NCI-H128 (cell line): ENCODE measurements around the gene TMEM14B.
A peak's percentile ranks its signal among the peaks of the same experiment; 100 is the strongest.
"Not testable (repeated sequence)": the region's sequence is repeated elsewhere in the genome, so short reads cannot be mapped to it uniquely, and the experiment has no call there.

Source experiments
- DNase-seq: peaks from one replicate; lab custom pipeline; 2025; ENCODE audit not compliant: unreplicated experiment; lab: John Stamatoyannopoulos, UW

The TMEM14B gene

DNA sequence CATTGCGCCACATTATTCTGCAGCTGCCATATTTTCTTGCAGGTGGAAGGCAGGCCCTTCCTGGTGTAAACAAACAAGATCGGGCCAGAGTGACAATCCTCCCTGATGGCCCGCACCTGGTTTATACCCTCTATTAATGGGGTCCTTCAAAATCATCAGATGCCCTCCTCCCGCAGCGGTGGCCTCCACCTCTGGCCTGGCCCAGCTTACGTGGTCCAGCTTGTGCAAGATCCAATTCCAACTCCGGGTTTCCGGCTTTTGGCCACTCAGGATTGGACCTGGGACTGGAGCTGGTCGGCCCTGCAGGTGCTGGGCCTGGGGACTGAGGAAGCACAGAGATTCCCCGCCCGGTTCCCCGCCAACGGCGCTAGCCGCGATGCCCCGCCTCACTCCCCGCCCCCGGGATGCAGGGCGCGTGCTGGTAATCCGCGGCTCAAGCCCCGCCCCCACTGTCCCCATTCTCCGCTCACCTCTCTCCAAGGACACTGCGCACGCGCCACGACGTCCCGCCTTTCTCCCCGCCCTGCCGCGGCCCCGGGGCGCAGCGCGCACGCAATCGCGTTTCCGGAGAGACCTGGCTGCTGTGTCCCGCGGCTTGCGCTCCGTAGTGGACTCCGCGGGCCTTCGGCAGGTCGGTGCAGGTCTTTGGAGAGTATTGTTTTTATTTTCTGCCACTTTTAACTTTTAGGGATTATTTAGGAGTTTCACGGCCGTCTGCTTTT is at the start of gene TMEM14B:
TSS of gene TMEM14B (plus strand) at position 555 of the 722 bp plus-strand sequence. CDS start 1,441 bp downstream, outside the sequence.
- peak; percentile 99 for DNase-seq

DNA sequence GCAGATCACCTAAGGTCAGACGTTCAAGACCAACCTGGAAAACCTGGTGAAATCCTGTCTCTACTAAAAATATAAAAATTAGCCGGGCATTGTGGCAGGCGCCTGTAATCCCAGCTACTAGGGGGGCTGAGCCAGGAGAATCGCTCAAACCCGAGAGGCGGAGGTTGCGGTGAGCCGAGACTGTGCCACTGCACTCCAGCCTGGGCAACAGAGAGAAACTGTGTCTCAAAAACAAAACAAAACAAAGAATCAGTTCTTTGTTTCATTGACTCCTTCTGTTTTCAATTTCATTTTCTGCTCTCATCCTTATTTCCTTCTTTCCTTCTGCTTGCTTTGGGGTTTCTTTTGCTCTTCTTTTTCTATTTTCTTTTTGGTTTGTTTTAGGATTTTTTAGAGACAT is 33.6 kb upstream of the TMEM14B start:
- DNase-seq, result no peak

DNA sequence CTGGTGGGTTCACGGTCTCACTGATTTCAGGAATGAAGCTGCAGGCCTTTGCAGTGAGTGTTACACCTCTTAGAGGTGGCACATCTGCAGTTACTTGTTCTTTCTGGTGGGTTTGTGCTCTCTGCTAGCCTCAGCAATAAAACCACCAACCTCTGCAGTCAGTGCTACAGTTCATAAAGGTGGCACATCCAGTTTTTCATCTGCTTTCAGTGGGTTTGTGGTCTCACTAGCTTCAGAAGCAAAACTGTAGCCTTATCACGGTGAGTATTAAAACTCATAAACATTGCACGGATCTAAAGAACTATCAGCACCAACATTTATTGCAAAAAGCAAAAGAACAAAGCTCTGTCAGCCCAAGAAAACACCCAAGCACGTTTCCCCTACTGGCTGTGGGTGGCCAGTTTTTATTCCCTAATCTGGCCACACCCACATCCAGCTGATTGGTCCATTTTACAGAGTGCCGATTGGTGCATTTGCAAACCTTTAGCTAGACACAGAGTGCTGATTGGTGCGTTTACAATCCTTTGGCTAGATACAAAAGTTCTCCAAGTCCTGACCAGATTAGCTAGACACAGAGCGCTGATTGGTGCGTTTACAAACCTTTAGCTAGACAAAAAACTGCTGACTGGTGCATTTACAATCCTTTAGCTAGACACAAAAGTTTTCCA is 28.2 kb upstream of the TMEM14B start:
- DNase-seq, result no peak

- no peak for DNase-seq
Measured at GRCh38 chr6:10719964-10720264, 27.7 kb upstream of the TMEM14B start.

DNA sequence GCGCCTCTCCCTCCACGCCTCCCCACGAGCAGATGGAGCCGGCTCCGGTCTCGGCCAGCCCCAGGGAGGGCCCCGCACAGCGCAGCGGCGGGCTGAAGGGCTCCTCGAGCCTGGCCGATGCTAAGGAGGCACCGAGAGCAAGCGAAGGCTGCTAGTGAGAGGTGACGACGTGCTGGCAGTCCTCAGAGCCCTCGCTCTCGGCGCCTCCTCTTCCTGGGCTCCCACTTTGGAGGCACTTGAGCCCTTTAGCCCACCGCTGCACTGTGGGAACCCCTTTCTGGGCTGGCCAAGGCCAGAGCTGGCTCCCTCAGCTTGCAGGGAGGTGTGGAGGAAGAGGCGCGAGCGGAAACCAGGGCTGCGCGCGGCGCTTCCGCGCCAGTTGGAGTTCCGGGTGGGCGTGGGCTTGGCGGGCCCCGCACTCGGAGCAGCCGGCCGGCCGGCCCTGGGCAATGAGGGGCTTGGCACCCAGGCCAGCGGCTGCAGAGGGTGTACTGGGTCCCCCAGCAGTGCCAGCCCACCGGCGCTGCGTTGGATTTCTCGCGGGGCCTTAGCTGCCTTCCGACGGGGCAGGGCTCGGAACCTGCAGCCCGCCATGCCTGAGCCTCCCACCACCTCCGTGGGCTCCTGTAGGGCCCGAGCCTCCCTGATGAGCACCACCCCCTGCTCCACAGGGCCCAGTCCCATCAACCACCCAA is 27.2 kb upstream of the TMEM14B start:
- DNase-seq, result no peak

DNA sequence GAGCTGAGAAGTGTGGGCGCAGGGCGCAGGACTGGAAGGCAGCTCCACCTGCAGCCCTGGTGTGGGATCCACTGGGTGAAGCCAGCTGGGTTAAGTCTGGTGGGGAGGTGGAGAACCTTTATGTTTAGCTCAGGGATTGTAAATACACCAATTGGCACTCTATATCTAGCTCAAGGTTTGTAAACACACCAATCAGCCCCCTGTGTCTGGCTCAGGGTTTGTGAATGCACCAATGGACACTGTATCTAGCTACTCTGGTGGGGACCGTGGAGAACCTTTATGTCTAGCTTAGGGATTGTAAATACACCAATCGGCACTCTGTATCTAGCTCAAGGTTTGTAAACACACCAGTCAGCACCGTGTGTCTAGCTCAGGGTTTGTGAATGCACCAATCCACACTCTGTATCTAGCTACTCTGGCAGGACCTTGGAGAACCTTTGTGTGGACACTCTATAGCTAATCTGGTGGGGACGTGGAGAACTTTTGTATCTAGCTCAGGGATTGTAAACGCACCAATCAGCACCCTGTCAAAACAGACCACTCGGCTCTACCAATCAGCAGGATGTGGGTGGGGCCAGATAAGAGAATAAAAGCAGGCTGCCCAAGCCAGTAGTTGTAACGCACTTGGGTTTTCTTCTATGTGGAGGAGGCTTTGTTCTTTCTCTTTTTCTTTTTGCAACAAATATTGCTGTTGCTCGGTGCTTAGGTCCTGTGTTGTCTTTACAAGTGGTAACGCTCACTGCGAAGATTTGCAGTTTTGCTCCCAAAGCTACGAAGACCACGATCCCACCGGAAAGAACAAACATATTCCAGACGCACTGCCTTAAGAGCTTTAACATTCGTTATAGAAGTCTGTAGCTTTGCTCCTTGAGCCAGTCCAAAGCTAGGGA is 26.4 kb upstream of the TMEM14B start:
- not testable (repeated sequence) for DNase-seq

DNA sequence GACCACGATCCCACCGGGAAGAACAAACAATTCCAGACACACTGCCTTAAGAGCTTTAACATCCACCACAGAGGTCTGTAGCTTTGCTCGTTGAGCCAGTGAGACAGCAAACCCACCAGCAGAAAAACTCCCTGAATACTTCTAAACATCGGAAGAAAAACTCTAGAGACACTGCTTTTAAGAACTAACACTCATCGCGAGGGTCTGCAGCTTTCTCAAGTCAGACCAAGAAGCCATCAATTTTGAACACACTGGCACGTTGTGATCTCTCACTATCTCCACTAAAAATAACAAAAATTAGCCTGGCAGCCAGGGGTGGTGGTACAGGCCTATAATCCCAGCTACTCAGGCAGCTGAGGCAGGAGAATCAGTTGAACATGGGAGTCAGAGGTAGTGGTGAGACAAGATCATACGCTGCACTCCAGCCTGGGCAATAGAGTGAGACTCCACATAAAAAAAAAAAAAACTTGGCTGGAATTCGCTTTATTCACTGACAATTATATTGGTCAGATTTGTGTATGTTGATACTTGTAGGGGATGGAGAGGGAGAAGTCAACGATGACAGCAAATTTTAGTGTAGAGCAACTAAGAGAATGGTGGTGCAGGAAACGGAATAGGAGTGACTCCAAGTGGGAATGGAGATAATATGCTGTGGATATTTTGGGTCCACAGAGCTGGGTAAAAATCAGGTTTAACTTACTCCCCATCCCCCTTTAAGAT is 25.6 kb upstream of the TMEM14B start:
- no peak for DNase-seq

DNA sequence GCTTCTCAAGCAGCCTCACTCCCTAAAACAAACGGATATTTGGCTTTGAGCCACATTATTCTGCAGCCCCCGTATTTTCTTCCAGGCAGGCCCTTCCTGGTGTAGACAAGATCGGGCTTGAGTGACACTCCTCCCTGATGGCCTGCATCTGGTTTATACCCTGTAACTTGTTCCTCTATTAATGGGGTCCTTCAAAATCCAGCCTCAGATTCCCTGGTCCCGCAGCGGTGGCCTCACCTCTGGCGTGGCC is 25.1 kb upstream of the TMEM14B start:
- DNase-seq, result no peak

DNA sequence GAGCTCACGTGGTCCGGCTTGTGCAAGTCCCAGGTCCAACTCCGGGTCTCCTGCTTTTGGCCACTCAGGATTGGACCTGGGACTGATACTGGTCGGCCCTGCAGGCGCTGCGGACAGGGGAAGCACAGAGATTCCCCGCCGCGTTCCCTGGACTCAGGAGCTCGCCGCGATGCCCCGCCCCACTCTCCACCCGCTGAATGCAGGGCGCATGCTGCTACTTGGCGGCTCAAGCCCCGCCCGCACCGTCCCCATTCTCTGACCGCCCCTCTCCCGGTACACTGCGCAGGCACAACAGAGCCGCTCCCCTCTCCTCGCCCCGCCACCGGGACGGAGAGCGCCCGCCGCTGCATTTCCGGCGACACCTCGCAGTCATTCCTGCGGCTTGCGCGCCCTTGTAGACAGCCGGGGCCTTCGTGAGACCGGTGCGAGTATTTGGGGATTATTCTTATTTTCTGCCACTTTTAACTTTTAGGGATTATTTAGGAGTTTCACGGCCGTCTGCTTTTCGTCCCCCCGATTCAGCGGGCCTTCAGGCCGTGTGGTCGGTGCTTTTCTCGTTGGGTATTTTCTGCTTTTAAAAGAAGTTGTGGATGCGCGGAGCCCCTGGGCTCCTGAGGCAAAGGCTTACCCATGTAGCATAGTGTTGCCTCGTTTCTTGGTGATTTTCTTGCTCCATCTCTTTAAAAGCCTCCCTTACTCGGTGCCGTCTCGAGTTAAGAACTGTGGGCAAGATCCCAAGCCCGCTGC is 24.6 kb upstream of the TMEM14B start, which contains the start of gene TMEM14C:
TSS of gene TMEM14C (plus strand) at position 251 of the 747 bp plus-strand sequence. CDS start 1,544 bp downstream, outside the sequence.
- DNase-seq, result peak; percentile 93

GRCh38 chr6:10723567-10723881 is 24.1 kb upstream of the TMEM14B start:
- DNase-seq, result no peak

DNA sequence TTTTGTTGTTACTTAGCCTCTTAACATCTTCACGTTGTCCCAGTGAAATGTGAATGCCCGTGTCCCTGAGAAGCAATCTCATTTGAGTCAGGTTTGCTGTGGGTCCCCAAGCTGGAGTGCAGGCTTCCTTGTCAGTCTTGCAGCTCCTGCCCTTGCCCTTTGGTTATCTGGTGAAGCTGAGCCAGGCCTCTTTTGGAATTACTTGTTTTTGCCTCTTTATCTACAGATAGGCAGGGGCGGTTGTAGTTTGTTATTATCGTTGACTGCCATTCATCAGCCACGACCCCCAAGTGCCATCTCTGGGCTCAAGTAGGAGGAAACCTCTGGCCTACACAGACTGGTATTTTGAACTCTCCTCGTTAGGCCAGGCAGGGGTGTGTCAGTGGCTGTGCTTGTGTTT is 22.6 kb upstream of the TMEM14B start:
- no peak for DNase-seq

- DNase-seq, result no peak
Measured at GRCh38 chr6:10725716-10726115, 21.9 kb upstream of the TMEM14B start.

DNA sequence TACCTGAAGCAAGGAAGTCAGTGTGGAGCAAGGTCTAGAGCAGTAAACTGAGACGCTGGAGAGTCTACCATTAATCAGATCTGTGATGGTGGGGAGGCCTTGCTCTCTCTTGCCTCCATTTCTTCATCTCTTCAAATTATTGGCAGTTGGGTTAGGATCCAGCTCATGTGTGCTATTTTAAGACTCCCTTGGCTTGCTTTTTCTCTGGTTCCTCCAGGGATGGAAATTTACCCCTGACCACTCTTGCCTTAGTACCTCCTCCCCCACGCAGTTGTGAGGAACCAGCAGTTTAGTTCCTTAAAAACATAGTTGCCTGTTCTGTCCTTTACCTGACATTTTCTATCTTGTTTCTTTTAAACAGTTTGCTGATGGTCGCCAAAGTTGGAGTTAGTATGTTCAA is 17.4 kb upstream of the TMEM14B start:
- DNase-seq, result no peak

GRCh38 chr6:10733151-10733715 is 14.4 kb upstream of the TMEM14B start:
- DNase-seq, result no peak

DNA sequence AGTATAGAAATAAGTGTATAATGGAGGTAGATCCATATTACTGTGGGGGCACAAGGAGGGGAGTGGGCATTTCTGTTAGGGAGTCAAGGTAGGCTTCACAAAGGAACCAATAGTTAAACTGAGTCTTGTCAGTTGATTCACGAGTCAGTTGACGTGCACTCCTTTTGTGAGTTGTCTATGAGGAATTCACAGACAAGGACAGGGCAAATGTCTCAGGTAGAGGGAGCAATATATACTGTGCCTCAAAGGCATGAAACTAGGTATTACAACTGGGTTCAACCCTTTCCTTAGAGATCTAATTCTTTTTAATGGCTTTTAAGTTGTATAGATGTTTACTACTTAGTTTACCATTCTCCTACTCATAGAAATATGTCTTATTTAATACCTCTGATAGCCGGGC is 13.7 kb upstream of the TMEM14B start:
- DNase-seq, result no peak

DNA sequence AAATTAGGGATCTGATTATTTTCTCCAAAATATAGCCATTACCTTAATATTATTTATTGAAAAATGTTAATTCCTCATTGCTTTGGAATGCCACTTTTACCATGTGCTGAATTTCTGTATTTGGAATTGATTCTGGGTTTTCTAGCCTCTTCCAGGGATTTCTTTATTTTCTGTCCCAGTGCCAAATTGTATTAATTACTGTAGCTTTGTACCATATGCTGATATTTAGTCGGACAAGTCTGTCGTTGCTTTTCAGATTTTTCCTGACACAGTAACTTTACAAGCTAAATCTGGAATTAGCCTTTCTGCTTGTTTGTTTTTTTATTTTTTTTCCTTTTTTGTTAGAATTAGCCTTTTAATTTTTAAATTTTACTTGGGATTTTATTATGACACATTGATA is 10.9 kb upstream of the TMEM14B start:
- DNase-seq, result no peak

GRCh38 chr6:10740061-10740460 is 7.5 kb upstream of the TMEM14B start:
- DNase-seq, result no peak

GRCh38 chr6:10741643-10742042 is 6.0 kb upstream of the TMEM14B start:
- DNase-seq, result not testable (repeated sequence)

DNA sequence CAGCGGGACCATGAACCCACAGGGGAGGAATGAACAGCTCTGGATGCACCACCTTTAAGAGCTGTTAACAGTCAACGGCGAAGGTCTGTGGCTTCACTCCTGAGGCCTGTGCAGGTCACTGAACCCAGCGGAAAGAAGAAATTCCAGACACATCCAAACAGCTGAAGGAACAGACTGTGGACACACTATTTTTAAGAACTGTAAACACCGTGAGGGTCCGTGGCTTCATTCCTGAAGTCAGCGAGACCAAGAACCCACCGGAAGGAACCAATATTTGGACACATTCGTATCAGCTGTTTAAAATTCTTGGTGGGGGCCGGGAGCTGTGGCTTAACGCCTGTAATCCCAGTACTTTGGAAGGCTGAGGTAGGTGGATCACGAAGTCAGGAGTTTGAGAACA is 5.4 kb upstream of the TMEM14B start:
- DNase-seq, result no peak

GRCh38 chr6:10743515-10743914 is 4.1 kb upstream of the TMEM14B start:
- no peak for DNase-seq
